CD4-positive, alpha-beta T cell treated with Interferon alpha-2 for 1 hour (primary cell): Measurements from ENCODE around the gene ERBB4.
"Not testable (repeated sequence)": the region's sequence is repeated elsewhere in the genome, so short reads cannot be mapped to it uniquely, and the experiment has no call there.

Source experiments
- DNase-seq, 2 donors: peaks; one replicate each; pipeline ENCODE4 v3.0.0-alpha.2; 2020 to 2022

ERBB4 gene

DNA sequence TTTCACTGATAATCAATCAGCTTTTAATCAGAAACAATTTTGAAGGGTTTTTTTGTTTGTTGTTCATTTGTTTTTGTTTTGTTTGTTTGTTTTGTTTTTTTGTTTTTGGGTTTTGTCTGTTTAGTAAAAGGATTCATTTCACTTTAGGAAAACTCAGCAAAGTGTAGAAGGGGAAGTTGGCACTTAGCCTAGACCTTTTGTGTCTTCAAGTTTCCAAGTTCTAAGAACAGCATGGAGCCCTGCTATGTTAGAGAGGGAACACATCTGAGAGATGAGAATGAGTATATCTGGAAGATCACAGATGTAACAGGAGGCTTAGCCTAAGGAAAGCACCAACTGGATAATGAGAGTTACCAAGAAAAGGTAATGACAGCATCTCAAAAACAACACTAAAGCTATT lies 501.5 kb downstream of the ERBB4 start:
- DNase-seq, result no peak

DNA sequence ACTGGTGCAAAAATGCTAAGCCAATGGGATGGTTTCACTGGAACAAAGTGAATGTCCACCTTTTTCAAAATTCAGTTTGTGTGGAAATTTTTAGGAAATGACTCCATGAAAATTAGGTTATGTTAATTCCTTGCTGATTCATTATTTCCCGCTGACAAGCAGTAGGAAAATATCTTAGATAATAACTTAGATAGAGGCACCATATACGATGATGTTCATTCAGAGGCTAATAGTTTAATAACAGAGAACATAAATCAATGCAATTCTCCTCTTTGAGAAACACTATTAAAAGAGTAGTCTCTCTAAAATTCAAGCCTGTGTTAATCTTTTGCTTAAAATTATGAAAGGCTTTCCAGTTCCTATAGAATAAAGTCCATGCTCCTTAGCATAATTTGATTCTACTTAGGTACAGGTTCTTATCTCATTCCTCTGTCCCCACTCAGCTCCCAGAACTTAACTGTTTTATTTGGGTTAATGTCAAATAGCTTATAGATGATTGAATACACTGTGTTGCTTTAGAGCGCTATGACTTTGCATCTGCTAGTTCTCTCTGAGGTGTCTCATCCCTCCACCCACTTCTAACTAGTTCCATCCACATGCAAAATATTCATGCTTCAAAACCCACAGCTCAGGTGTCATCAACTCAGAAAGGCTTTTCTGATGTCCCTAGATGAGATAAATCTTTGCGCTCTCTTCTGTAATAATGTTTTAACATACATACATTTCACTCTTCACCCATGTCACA lies 503.6 kb downstream of the ERBB4 start:
- DNase-seq, result no peak

DNA sequence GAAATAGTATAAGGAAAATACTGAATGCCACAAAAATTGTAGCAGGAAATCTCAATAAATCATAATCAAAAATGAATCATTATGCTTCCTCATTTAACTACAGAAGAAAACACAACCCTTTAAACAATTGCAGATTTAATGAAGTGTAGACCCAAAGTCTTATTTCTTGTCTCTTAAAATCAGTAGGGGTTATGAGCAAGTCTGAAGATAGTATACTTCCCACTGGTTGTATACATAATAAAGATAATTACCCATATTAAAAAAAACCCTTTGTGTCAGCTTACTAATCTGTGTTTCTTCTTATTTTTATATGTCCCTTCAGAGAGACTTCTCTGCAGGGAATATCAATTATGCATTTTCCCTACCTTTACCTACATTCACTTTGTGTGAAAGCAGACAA lies 504.7 kb downstream of the ERBB4 start:
- no peak for DNase-seq

DNA sequence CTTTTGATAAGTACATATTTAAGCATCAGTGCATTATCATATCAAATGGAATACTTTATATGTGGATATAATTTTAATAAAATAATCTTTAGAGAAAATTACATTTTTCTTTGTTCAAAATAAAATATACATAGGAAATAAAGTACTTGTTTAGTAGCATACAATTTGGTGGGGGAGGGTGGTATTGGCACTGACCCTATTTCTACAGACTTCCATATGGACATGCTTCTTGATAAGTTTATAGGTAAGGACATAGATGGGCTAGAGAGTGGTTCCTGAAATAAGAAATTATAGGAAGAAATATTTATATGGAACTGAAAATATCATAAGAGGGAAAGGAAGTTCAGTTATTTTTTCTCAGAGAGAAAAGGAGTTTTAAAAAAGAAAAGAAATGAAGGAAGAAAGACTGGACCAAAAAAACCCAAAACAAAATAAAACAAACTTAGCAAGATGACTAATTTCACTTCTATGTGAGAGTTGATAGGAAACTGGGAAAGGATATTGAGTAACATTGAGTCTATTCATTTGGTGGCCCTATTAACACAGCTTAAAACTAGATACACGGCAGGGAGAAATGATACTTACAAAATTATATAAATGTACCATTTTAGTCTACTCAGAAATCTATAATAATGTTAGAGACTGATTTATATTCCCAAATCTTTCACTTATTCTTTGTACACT lies 505.9 kb downstream of the ERBB4 start:
- DNase-seq, result no peak

DNA sequence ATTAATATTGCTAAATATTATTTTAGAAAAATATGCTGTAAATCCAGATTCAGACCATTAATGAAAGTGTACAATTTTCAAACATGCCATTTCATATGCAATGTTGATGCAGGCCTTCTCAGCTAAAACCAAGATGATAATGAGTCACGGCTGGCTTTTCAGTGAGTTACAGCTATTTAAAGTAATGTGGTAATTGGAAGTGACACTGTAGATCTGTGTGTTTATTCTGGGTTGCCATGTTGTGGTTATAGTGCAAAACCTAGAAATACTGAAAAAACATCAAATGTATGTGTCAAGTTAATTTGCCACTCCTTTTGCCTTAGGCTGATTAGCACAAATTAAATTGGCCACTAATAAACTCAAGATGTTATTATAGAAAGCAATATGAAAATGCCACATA lies 506.6 kb downstream of the ERBB4 start:
- no peak for DNase-seq

DNA sequence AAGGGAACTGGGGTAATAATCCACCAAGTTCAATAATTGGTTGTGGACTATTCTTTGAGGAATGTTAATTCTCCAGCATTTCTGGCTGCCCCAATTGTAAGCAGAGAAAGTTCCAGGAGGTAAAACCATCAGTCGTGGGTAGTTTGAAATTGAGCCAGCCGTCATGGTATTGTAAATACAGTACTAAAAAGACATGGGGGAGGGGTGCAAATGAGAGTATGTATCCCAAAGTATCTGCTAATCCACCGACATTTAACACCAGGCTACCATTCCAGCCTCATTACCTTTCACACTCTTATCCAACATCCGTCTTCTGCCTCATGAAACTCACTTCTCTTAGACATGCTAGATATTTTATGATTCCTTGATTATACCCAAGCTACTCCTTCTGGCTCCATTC lies 507.9 kb downstream of the ERBB4 start:
- no peak for DNase-seq

DNA sequence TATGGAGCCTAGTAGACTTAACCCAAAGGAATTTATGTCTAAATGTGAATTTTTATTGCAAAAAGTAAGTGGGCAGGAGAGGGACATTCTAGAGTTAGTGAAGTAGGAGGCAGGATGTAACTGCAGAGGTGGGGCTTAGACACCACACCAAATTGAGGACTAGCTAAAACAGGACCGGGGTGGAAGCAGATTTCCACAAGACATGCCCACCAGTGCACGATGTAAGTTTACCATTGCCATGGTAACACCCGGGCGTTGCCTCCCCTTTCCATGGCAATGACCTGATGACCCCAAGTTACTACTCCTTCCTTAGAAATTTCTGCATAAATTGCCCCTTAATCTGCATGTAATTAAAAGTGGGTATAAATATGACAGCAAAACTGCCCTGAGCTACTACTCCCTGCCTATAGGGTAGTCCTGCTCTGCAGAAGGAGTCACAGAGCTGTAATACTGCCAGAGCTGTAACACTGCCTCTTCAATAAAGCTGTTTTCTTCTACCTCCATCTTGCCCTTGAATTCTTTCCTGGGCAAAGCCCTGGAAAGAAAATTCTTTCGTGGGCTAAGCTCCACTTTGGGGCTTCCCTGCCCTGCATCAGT lies 509.7 kb downstream of the ERBB4 start:
- DNase-seq, result no peak

DNA sequence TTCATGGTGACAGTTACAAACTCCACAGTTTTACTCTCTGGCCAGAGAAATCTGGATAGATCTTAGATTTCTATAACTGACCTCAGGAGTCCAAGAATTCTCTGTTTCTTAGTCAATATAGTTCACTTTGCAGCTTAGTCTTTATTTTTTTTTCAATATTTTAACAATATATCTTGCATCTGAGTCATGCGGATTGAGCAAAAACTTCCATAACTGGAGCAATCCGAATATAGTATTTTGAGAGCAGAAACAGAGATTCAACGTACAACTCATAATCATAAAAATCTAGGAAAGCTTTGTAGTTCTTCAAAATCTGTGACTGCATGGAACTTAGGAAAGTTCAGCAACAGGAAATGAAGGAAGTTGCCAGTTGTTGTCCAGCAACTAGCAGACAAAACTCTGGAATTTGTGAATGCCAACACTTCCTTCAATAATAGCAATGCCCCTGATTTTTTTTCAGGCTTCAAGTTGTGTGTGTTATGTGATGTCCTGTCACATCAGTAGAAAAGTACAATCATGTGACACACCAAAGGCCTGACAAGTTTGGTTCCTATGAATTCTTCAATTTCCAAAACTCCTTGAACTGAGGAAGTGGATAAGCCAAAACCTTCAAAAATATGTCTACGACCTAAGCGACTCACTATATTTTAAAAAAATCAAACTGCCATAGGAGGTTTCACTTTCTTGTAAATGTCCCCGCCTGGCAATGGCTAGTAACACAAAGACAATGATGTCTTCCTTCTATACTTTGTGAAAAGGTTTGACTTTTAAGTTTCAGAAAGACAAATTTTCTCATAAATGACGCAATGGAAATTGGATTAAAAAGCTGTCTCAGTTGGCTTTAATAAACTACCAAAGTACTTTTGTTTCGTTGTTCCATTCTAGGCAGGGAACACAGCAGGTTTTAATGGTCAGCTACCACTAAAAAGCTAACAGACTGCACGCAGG lies 510.6 kb downstream of the ERBB4 start:
- no peak for DNase-seq

DNA sequence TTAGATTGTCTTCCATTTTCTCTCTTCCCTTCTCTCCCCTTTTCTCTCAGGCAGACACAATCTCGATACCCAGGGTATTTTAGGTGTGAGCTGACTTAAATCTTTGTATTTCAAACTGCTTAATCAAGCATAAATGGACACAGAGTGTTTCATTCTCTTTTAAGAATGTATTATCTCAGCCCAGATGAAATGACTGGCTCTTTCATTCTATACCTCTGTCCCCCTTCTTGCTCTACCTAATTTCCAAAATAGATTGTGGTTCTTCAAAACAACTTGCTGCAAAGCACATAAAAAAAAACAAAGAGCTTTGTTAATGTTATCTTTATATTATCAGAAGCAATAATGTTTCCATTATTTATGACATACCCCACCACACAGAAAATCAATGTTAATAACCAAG lies 514.6 kb downstream of the ERBB4 start:
- no peak for DNase-seq

DNA sequence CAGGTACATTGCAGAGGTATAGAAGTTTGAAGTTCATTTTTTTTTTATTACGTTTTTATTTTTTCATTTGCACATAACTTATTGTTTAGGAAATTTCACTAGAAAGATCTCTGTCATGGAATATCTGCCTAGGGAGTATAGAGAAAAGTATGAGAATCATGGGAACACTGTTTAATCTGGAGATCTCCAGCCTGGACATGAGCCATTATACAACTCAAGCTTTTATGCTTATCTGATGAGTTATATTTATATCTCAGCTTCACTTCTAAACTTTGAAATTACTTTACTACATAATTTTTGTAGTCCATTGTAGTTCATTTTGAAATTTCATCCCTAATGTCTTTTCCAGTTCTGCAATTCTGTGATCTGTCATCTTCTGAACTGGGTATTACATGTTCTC lies 515.6 kb downstream of the ERBB4 start:
- DNase-seq, result no peak

DNA sequence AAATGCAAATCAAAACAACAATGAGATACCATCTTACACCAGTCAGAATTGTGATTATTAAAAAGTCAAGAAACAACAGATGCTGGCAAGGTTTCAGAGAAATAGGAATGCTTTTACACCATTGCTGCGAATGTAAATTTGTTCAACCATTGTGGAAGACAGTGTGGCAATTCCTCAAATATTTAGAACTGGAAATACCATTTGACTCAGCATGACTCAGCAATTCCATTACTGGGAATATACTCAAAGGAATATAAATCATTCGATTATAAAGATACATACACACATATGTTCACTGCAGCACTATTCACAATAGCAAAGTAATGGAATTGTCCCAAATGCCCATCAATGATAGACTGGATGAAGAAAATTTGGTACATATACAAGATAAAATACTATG lies 516.7 kb downstream of the ERBB4 start:
- DNase-seq, result no peak

DNA sequence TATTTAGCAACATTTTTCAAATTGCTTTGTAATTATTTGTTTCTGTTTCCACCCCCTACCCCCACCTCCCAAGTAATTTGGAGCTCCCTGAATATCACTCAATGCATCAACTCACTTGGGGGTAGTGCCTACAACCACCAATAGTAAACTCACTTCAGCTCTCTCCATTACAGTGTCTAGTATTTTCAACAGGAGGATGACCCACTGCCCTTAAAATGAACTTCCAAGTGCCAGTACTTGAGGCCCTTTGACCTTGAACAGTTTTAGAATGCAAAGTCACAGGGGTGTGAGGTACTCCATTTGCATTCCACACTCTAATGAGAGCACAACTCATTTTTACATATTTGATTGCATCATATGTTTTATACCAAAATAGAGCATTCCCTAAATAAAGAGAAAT lies 523.0 kb downstream of the ERBB4 start:
- DNase-seq, result no peak

DNA sequence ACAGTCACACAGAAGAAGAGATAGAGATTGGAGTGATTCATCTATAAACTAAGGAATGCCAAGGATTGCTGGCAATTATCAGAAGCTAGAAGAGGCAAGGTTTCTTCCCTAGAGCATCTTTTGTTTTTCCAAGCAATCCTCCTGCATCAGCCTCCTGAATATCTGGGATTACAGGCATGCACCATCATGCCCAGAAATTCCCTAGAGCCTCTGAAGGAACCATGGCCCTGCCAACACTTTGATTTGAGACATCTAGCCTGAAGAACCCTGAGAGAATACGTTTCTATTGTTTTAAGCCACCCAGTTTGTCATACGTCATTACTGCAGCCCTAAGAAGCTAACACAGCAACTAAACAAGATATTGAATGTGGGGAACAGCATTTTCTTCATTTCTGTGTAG lies 525.0 kb downstream of the ERBB4 start:
- DNase-seq, result no peak

DNA sequence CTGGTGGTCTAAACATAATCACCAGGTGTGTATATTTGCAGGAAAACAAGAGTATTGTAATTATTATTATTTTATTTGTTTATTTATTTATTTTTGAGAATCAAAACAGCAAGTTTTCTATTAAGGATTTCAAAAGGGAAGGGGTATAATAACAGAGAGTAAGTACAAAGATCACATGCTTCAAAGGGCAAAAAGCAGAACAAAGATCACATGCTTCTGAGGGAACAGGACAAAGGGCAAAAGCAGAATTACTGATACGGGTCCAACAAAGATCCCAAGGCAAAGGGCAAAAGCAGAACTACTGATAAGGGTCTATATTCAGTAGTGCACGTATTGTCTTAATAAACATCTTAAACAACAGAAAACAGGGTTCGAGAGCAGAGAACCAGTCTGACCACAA lies 528.3 kb downstream of the ERBB4 start:
- not testable (repeated sequence) for DNase-seq

DNA sequence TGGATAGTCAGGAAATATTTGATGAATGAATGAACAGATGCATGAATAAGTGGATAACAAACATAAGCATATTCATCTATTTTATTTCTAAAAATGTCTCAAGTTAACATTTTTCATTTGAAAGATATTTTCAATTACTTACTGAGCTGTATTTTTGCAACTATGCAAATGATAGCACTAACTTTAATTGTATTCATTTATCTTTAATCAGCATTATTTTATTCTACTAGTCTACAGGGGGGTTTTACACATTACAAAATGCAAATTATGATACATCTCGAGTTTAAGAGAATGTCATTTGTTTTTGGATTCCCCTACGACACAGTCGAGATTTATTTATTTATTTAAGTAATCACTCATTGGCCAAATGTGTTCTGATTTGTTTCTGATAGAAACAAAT lies 530.6 kb downstream of the ERBB4 start:
- no peak for DNase-seq

DNA sequence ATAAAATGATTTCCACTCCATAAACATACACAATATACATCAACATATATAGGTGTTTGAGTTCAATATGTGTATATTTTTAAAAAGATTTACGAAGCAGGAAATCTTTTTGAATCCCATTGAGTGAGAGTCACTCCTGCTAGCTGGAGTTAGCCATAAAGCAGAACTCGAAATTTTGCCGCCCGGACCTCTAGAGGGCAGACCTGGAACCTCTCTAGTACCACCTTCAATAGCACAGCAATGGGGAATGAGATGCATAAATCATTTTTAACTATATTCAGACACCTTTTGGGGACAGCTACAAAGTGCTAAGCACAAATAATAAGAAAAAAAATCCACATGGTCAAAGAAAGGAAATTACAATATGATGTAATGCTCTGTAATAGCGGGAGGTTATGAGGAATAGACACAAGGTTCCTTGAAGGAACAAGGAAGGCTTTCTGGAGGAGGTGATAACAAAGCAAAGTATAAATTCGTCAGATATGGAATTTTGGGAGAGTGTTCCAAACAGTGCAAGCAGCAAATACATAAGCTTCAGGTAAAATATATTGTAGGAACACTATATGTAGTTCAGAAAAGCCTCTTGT lies 533.4 kb downstream of the ERBB4 start:
- no peak for DNase-seq

DNA sequence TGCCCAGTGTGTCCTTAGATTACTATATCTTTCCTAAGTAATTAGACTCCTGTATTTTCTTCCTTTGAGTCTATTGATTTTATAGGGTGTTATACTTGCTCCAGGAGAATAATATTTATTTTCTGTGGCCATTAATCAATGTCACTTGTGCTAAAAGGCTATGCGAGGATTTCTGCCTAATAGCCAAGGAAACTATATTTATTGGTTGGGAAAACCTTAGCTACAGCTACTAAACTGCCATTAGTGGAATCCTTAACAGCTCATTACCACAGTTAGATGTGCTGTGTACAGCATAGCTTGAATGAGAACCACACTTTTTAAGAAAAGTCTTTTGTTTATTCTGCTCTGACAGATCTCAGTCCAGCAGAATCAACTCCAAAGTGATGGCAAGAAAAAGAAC lies 537.3 kb downstream of the ERBB4 start:
- no peak for DNase-seq

DNA sequence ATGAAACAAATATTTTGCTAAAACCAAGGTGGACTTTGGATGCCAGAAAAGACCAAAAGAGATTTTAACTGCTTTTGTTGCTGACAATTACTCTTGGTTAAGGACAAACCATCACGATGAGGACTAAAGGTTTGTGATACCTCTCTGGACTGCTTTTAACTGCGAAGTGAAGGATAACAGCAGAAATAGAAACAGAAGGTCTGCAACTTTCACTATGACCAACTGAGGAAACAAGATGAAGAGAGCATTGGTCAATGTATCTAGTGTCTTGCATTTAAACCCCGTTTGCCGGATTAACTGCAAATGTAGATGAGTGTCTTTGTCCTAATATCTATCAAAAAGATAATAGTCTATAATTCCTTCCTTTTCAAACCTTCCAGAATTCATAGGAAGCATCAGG lies 541.7 kb downstream of the ERBB4 start:
- no peak for DNase-seq

DNA sequence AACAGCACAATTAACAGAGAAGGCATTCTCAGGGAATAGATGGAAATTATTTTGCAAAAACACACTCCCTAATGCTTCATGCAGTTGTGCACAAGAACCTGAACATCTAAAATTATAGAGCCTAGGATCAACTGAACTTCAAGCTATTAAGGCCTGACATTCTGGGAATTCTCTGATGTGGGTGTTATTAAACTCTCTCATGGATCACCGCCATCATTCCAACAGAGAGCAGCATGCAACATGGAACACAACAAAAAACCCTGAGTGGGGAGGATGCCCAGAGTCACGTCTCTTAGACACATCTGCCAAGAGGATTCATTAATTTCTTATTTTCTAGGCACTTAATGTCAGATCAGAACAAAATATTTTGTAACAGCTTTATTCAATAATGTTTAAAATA lies 543.8 kb downstream of the ERBB4 start:
- DNase-seq, result no peak

DNA sequence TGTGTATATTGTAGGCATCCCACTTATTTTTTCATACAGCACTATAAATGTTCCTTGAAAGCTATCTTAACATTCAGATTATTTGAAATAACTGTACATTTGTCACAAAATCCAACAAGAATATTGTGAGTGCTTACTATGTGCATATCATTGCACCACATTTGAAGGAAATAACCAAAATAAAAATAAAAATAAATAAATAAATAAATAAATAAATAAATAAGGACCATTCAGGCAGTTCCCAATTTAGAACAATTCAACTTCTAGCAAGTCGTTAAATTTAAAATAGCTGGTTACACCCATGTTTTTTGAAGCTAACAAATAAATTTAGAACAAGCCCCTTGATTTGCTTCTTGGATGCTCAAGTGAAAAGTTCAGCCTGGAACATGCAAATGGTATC lies 548.3 kb downstream of the ERBB4 start:
- DNase-seq, result no peak

DNA sequence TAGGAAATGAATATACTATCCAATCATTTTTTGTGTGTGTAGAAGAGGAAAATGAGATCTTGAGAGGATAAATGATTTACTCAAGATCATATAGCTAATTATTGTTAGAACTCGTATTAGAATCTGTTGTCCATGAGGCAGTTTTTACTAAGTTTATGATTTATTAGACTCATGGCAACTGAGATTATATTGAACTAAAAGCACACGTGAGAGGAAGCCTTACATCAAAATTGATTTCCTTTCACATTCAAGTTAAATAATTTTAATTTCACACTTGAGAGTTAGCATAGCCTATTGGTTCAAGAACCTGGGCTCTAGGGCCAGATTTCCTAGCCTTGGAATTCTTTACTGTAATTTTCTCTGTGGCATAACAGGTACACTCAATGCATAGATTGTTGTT lies 552.3 kb downstream of the ERBB4 start:
- no peak for DNase-seq

DNA sequence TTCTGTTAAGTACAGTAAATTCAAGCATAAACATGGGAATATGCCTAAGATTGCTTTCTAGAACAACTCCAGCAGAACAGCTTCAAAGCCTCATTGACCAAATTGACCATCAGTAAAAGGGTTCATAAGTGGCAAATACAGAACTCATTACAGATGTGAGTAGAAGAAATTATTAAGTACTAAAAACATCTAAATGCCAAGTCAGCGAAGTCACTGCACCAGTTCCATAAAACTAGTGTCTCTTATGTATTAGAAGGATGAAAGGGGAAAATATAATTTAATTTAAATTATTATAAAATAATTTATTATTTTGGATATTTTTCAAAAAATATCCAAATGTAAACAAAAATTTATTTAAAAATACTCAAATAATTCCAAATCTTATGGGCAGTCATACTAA lies 553.2 kb downstream of the ERBB4 start:
- DNase-seq, result no peak

DNA sequence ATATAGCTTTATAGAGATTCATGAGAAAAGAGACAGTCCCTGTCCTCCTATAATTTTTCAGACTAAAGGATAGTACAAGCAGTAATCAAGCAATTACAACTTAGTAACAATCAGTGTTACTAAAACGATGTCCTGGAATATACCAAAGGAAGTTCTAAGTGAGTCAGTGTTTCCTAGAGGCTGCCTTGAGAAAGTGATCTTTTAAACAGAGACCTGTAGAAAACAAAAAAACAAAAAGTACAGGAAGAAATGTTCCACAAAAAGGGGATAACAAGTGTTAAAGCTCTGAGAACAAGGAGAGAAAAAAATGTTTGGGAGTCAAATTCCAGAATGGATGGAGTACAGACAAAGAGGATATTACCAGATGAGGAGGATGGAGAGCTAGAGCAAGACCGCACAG lies 556.4 kb downstream of the ERBB4 start:
- no peak for DNase-seq
